Esophagus squamous epithelium (tissue), 5 donors: ENCODE data around the gene TPSB2. TPM values are rescaled to one million over a fixed set of nuclear protein-coding genes. Genes with fewer than 3 reads are reported as not detected.

Experiments
- DNase-seq: peaks from one replicate; lab custom pipeline; 2025; lab: John Stamatoyannopoulos, UW
- H3K27ac ChIP-seq, 4 donors: fragments of 200-600 bp; sonication (generic); one replicate each; pipeline ENCODE4 v1.5.1; 2016 to 2019; ENCODE audit warnings: mild to moderate bottlenecking in 1 of 4
- H3K27me3 ChIP-seq, 4 donors: fragments of 200-600 bp; sonication (generic); 1 replicate in 3 of 4; 2 replicates in 1 of 4; pipeline versions ENCODE4 v1.5.1 to v1.6.0; 2017 to 2021; ENCODE audit warnings: antibody characterized with exemption in 1 of 4
- H3K36me3 ChIP-seq, 3 donors: fragments of 200-600 bp; sonication (generic); one replicate each; pipeline ENCODE4 v1.5.1; 2016 to 2019
- H3K4me1 ChIP-seq, 3 donors: fragments of 200-600 bp; sonication (generic); one replicate each; pipeline ENCODE4 v1.5.1; 2017 to 2019
- H3K4me3 ChIP-seq, 4 donors: fragments of 200-600 bp; sonication (generic); 1 replicate in 3 of 4; 2 replicates in 1 of 4; pipeline ENCODE4 v1.5.1; 2016 to 2019; ENCODE audit warnings: mild to moderate bottlenecking in 2 of 4, moderate library complexity in 1 of 4
- H3K9me3 ChIP-seq, 3 donors: fragments of 200-600 bp; sonication (generic); one replicate each; pipeline ENCODE4 v1.5.1; 2016 to 2019
- CTCF ChIP-seq, 6 experiments: fragments of 450-650 bp in 4 of 6; fragments of 200-600 bp in 2 of 6; sonication (generic) in 2 of 6; IDR thresholded peaks; one replicate each; pipeline ENCODE4 v1.5.1; 2016 to 2019; ENCODE audit warnings: antibody characterized with exemption in 6 of 6, mild to moderate bottlenecking in 4 of 6, moderate library complexity in 4 of 6
- POLR2A ChIP-seq, 4 donors: fragments of 450-650 bp; IDR thresholded peaks; one replicate each; pipeline ENCODE4 v1.6.1; 2017; ENCODE audit warnings: antibody characterized with exemption in 4 of 4, mild to moderate bottlenecking in 4 of 4, moderate library complexity in 3 of 4
- whole genome bisulfite sequencing, 2 donors: methylation state at CpG; one replicate each; pipeline ENCODE4 v1.1.5; 2018; 5-methylcytosine and 5-hydroxymethylcytosine counted together
- intact Hi-C: fragments of 100-400 bp; cut with DNase I; formaldehyde crosslinking; loops from one replicate; pipeline ENCODE4 v1.15.0; 2022
- total RNA-seq, 4 donors: library from RNA; depleted of rRNA; stranded (reverse); fragments of >200 nt; gene quantifications; one replicate each; pipeline ENCODE4 v1.1.0, GENCODE V29; 2016
- donor health status: DM: yes; HTN: yes; CAD: no.

TPSB2 gene
- total RNA-seq, 4 donors from 2014 or later, result 4.0 to 537 (median 20.2) TPM

DNA sequence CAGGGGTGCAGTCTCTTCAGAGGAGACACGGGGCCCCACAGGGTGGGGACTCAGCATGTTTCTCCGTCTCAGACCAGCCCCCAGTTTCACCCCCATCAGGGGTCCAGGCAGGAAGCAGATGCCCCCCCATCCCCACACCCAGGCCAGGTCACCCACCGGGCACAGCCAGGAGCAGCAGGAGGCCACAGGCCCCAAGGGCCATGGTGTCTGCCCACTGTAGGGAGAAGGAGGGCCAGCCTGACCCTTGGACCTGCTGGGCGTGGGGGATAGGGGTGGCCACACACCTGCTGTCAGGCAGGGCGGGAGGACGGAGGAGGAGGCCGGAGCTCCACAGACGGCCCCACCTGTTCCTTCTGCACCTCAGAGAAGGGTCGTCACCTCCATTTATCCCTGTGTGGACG, 4.9 kb downstream of the TPSB2 start, which contains the start of gene TPSG1:
Gene TPSG1 (minus strand): TSS at position 218 of the 401 bp plus-strand sequence. CDS start 16 bp downstream, at position 202.
- Histone ChIP-seq H3K4me3 (no peak within 1 kb of the TSS), H3K27ac (peak within 1 kb of the TSS in 2 of 4 donors; percentile 14 to 17), H3K9me3 (no peaks in the 10 kb centered on the region), H3K36me3 (no peaks in the 10 kb centered on the region), H3K27me3 (peaks cover 0 to 15% (median 0%) of the 10 kb centered on the region in 4 donors), H3K4me1 (no peaks in the 10 kb centered on the region)
- WGBS, 2 donors, result 24% methylated on average over 4 of the region's 10 CpGs; no CpG with 5 or more reads in 1 of the 2 donors
- no peak for TF ChIP-seq CTCF (IDR thresholded peaks at IDR 0.05)
- no peak for TF ChIP-seq POLR2A (IDR thresholded peaks at IDR 0.05)
- no peak for DNase-seq
- intact Hi-C loops, result no loop called here

GRCh38 chr16:1224558-1224957, 5.4 kb downstream of the TPSB2 start:
- H3K36me3 ChIP-seq, result no peaks in the 10 kb centered on the region
- 23 to 30% methylated on average over 2 of the region's 9 CpGs for WGBS, 2 donors
- peaks cover 0 to 15% (median 0%) of the 10 kb centered on the region in 4 donors for H3K27me3 ChIP-seq
- no peaks in the 10 kb centered on the region for H3K4me1 ChIP-seq
- no peaks in the 10 kb centered on the region for H3K9me3 ChIP-seq
- H3K4me3 ChIP-seq, result no peak overlapping the region
- H3K27ac ChIP-seq, result no peak overlapping the region
- intact Hi-C loops, result no loop called here
- TF ChIP-seq CTCF (IDR thresholded peaks at IDR 0.05), result no peak
- TF ChIP-seq POLR2A (IDR thresholded peaks at IDR 0.05), result no peak
- DNase-seq, result no peak

- TF ChIP-seq POLR2A (IDR thresholded peaks at IDR 0.05) (no peak), CTCF (IDR thresholded peaks at IDR 0.05) (no peak)
- DNase-seq, result no peak
- H3K27ac ChIP-seq, result no peak overlapping the region
- H3K36me3 ChIP-seq, result no peaks in the 10 kb centered on the region
- H3K4me1 ChIP-seq, result no peaks in the 10 kb centered on the region
- H3K4me3 ChIP-seq, result no peak overlapping the region
- intact Hi-C loops, result no loop called here
- WGBS, 2 donors, result 82 to 83% methylated on average over 9 to 26 of the region's 38 CpGs
- peaks cover 0 to 15% (median 0%) of the 10 kb centered on the region in 4 donors for H3K27me3 ChIP-seq
- no peaks in the 10 kb centered on the region for H3K9me3 ChIP-seq
These were observed 6.4 kb downstream of the TPSB2 start for GRCh38 chr16:1223355-1224214.

DNA sequence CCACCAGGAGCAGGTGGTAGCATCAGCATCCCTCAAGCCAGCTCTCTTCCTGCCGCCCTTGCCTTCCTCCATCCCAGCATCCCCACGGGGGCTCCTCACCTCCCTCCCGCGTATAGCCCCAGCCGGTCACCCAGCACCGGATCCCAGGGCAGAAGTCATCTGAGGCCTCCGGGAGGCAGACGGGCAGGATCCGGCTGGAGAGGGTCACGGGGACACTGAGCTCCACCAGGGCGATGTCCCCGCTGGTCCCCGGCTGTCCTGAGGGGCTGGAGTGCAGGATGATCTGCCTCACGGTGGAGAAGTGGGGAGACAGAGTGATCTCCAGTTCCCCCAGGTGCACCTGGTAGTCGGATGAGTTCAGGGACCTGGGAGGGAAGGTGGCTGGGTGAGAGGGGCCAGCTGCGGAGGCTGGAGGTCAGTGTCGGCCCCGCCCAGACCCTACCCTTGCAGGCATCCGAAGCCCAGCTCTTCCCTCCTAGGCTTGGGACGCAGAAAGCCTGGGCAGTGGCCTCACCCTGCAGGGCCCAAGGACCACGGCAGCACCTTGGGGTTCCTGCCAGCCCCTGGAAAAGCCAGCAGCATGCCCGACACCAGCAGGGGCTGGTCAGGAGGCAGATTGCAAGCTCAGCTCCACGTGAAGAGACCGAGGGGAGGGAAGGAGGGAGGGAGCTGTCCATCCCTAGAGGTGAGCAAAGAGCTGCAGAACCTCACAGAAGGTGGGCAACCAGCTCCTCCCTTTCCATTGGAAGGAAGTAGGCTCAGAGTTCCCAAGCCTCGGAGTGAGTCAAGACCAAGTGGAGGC, 7.2 kb downstream of the TPSB2 start:
- Histone ChIP-seq H3K4me1 (no peaks in the 10 kb centered on the region), H3K27ac (no peak overlapping the region), H3K27me3 (peaks cover 0 to 19% (median 0%) of the 10 kb centered on the region in 4 donors), H3K9me3 (no peaks in the 10 kb centered on the region), H3K4me3 (no peak overlapping the region), H3K36me3 (peaks cover 0 to 6% (median 0%) of the 10 kb centered on the region in 3 donors)
- 60 to 64% methylated on average over 2 to 17 of the region's 25 CpGs for WGBS, 2 donors
- DNase-seq, result no peak
- no peak for TF ChIP-seq CTCF (IDR thresholded peaks at IDR 0.05)
- peak in 1 of 4 donors; percentile 22 for TF ChIP-seq POLR2A (IDR thresholded peaks at IDR 0.05)
- intact Hi-C loops, result no loop called here
